ENCODE measurements around the gene RAET1E.

DNA sequence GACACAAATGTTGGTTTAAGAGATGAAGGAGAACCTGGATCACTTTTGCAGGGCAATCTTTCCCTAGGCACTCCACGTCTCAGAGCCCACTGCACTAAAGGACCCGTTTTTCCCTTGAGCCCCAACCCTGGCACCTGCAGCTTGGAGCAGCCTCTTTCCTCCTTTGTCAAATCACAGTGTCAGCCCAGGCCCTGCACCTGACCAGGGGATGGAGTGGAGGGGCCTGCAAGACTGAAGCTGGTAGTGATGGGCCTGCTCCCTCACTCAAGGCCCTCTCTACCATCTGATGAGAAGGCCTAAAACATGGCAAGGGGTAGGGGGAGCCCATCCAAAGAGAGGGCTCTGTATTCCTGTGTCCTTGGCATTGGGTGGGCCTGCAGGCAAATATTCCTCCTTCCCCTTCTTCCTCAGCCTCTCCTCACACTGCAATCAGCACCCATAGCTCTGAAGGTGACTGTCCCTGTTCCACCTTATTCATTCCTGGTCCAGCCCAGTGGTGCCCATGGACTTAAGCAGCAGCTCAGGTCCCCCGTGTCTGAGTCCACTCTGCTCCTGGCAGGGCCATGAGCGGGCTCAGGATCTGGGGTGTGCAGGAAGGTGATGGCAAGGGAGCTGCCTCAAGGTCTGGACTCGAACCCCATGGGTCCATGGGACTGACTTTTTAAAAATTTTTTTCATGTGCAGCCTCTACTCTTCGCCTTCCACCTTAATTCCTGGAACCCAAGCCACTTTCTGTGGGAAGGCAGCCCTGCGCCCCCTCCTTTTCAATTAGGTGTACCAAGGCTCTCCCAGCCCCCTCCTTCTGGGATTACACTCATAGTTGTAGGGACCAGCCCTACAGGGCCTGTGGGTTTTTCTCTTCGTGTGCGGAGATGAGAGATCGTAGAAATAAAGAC, 18.3 kb upstream of the RAET1E start:
- TF ChIP-seq, protein P1, sequence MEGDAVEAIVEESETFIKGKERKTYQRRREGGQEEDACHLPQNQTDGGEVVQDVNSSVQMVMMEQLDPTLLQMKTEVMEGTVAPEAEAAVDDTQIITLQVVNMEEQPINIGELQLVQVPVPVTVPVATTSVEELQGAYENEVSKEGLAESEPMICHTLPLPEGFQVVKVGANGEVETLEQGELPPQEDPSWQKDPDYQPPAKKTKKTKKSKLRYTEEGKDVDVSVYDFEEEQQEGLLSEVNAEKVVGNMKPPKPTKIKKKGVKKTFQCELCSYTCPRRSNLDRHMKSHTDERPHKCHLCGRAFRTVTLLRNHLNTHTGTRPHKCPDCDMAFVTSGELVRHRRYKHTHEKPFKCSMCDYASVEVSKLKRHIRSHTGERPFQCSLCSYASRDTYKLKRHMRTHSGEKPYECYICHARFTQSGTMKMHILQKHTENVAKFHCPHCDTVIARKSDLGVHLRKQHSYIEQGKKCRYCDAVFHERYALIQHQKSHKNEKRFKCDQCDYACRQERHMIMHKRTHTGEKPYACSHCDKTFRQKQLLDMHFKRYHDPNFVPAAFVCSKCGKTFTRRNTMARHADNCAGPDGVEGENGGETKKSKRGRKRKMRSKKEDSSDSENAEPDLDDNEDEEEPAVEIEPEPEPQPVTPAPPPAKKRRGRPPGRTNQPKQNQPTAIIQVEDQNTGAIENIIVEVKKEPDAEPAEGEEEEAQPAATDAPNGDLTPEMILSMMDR (IDR thresholded peaks at IDR 0.05; ENCODE audit: insufficient read depth, low read length, poor library complexity, severe bottlenecking), result no peak
- TF ChIP-seq EZH2phosphoT487 (conservative IDR thresholded peaks at IDR 0.05; ENCODE audit: low read length), result no peak

All from SU-DHL-6 (cell line).